Glutamatergic neuron (in vitro differentiated cells): Measurements from ENCODE around the gene ATP6V1B1. TPM values are rescaled to one million over a fixed set of nuclear protein-coding genes. Genes with fewer than 3 reads are reported as not detected.

Experiments
- DNase-seq: peaks from one replicate; pipeline ENCODE4 v3.0.0; 2022
- H3K27ac Mint-ChIP-seq: one replicate; pipeline ENCODE4 v1.8.0; 2020; ENCODE audit warnings: mild to moderate bottlenecking, mixed read lengths, inconsistent platforms; ENCODE audit not compliant: unreplicated experiment
- H3K27me3 Mint-ChIP-seq: one replicate; pipeline ENCODE4 v1.8.0; 2020; ENCODE audit warnings: mild to moderate bottlenecking, moderate library complexity, mixed read lengths, inconsistent platforms; ENCODE audit not compliant: unreplicated experiment
- H3K36me3 Mint-ChIP-seq: one replicate; pipeline ENCODE4 v1.8.0; 2020; ENCODE audit warnings: mild to moderate bottlenecking, mixed read lengths, inconsistent platforms; ENCODE audit not compliant: unreplicated experiment
- H3K4me1 Mint-ChIP-seq: one replicate; pipeline ENCODE4 v1.8.0; 2020; ENCODE audit warnings: mild to moderate bottlenecking, low read depth, mixed read lengths, inconsistent platforms; ENCODE audit not compliant: unreplicated experiment
- H3K4me3 Mint-ChIP-seq: one replicate; pipeline ENCODE4 v1.8.0; 2020; ENCODE audit warnings: mild to moderate bottlenecking, mixed read lengths, inconsistent platforms; ENCODE audit not compliant: unreplicated experiment
- H3K9me3 Mint-ChIP-seq: one replicate; pipeline ENCODE4 v1.8.0; 2020; ENCODE audit warnings: mild to moderate bottlenecking, moderate library complexity, mixed read lengths, inconsistent platforms; ENCODE audit not compliant: unreplicated experiment
- CTCF ChIP-seq: fragments of 200-600 bp; sonication (generic); IDR thresholded peaks from one replicate; pipeline ENCODE4 v1.5.0; 2021; ENCODE audit not compliant: partially characterized antibody, unreplicated experiment
- total RNA-seq: library from RNA; stranded (reverse); fragmentation: NEBNext Ultra II Directional; extraction: Animal tissue kit (Norgen Biotek cat#: 25700); gene quantifications from one replicate; pipeline ENCODE4 v1.2.1, GENCODE V29; 2021; ENCODE audit not compliant: unreplicated experiment

Gene ATP6V1B1
- total RNA-seq, 1 donor from 2014 or later: not detected

- no peak for TF ChIP-seq CTCF
- Mint-ChIP-seq H3K27me3 (peaks cover 2% of the 10 kb centered on the region), H3K27ac (no peak overlapping the region), H3K9me3 (peaks cover 1% of the 10 kb centered on the region), H3K4me1 (peaks cover 10% of the 10 kb centered on the region), H3K4me3 (no peak overlapping the region), H3K36me3 (peaks cover 11% of the 10 kb centered on the region)
- no peak for DNase-seq
Measured at GRCh38 chr2:70987386-70987785, 51.7 kb downstream of the ATP6V1B1 start.

GRCh38 chr2:70988151-70988550 lies 52.5 kb downstream of the ATP6V1B1 start:
- H3K27ac Mint-ChIP-seq: no peak overlapping the region
- peaks cover 1% of the 10 kb centered on the region for H3K9me3 Mint-ChIP-seq
- H3K4me3 Mint-ChIP-seq: no peak overlapping the region
- H3K4me1 Mint-ChIP-seq: peaks cover 12% of the 10 kb centered on the region
- DNase-seq: no peak
- peaks cover 2% of the 10 kb centered on the region for H3K27me3 Mint-ChIP-seq
- peaks cover 11% of the 10 kb centered on the region for H3K36me3 Mint-ChIP-seq
- TF ChIP-seq CTCF: no peak

- H3K4me3 Mint-ChIP-seq: no peak overlapping the region
- no peak for DNase-seq
- TF ChIP-seq CTCF: no peak
- peaks cover 11% of the 10 kb centered on the region for H3K36me3 Mint-ChIP-seq
- peaks cover 21% of the 10 kb centered on the region for H3K4me1 Mint-ChIP-seq
- H3K9me3 Mint-ChIP-seq: peaks cover 3% of the 10 kb centered on the region
- no peak overlapping the region for H3K27ac Mint-ChIP-seq
- peaks cover 5% of the 10 kb centered on the region for H3K27me3 Mint-ChIP-seq
Measured at GRCh38 chr2:70988726-70989648, 53.3 kb downstream of the ATP6V1B1 start.

- DNase-seq: no peak
- H3K27me3 Mint-ChIP-seq: peaks cover 7% of the 10 kb centered on the region
- no peak overlapping the region for H3K4me3 Mint-ChIP-seq
- no peak overlapping the region for H3K27ac Mint-ChIP-seq
- H3K36me3 Mint-ChIP-seq: peaks cover 11% of the 10 kb centered on the region
- no peak for TF ChIP-seq CTCF
- H3K9me3 Mint-ChIP-seq: peaks cover 4% of the 10 kb centered on the region
- peaks cover 17% of the 10 kb centered on the region for H3K4me1 Mint-ChIP-seq
Measured at GRCh38 chr2:70990216-70990615, 54.5 kb downstream of the ATP6V1B1 start.

GRCh38 chr2:70991142-70991541 lies 55.4 kb downstream of the ATP6V1B1 start:
- peaks cover 4% of the 10 kb centered on the region for H3K9me3 Mint-ChIP-seq
- no peak for DNase-seq
- no peak overlapping the region for H3K27ac Mint-ChIP-seq
- H3K4me3 Mint-ChIP-seq: no peak overlapping the region
- peaks cover 6% of the 10 kb centered on the region for H3K36me3 Mint-ChIP-seq
- TF ChIP-seq CTCF: no peak
- H3K4me1 Mint-ChIP-seq: peaks cover 17% of the 10 kb centered on the region
- peaks cover 10% of the 10 kb centered on the region for H3K27me3 Mint-ChIP-seq
